ENCODE results near the gene TRIM10. TPM values are rescaled to one million over a fixed set of nuclear protein-coding genes. Genes with fewer than 3 reads are reported as not detected.
"Not testable (repeated sequence)": the region's sequence is repeated elsewhere in the genome, so short reads cannot be mapped to it uniquely, and the experiment has no call there.

The TRIM10 gene
- polyA plus RNA-seq, 3 donors: not detected

GRCh38 chr6:30143780-30144179, 17.2 kb downstream of the TRIM10 start:
- Histone ChIP-seq H3K27me3 (ENCODE audit: control insufficient read depth in 2 of 2, insufficient read depth in 2 of 2, low read length in 2 of 2) (peaks cover 4 to 17% of the 10 kb centered on the region in 2 donors), H4K20me1 (ENCODE audit: insufficient read depth, low read length) (no peaks in the 10 kb centered on the region), H3K4me2 (replicated peaks; ENCODE audit: extremely low read depth, low read length, poor library complexity, severe bottlenecking) (no peak overlapping the region), H3K79me2 (ENCODE audit: insufficient read depth, low read length) (no peaks in the 10 kb centered on the region), H3K27ac (ENCODE audit: low read depth in 1 of 2, low read length in 2 of 2) (no peak overlapping the region), H3K9ac (ENCODE audit: insufficient read depth, low read length, poor library complexity, severe bottlenecking) (no peak overlapping the region), H3K4me3 (replicated peaks in 1 of 3; ENCODE audit: low read depth in 2 of 3, low read length in 3 of 3) (no peak overlapping the region), H2AFZ (ENCODE audit: insufficient read depth, low read depth, low read length, poor library complexity, severe bottlenecking) (no peak overlapping the region), H3K4me1 (ENCODE audit: control insufficient read depth in 1 of 2, insufficient read depth in 2 of 2, low read length in 2 of 2) (no peaks in the 10 kb centered on the region), H3K9me3 (replicated peaks in 1 of 2; ENCODE audit: control insufficient read depth in 1 of 2, insufficient read depth in 1 of 2, low read length in 2 of 2) (no peaks in the 10 kb centered on the region), H3K36me3 (replicated peaks in 1 of 2; ENCODE audit: control insufficient read depth in 1 of 2, insufficient read depth in 2 of 2, low read length in 2 of 2) (no peaks in the 10 kb centered on the region)
- H3K36me3 Mint-ChIP-seq: no peaks in the 10 kb centered on the region
- no peak for DNase-seq
- H3K4me1 Mint-ChIP-seq: no peaks in the 10 kb centered on the region
- intact Hi-C loops (cut with micrococcal nuclease): no loop called here
- TF ChIP-seq, protein P1, sequence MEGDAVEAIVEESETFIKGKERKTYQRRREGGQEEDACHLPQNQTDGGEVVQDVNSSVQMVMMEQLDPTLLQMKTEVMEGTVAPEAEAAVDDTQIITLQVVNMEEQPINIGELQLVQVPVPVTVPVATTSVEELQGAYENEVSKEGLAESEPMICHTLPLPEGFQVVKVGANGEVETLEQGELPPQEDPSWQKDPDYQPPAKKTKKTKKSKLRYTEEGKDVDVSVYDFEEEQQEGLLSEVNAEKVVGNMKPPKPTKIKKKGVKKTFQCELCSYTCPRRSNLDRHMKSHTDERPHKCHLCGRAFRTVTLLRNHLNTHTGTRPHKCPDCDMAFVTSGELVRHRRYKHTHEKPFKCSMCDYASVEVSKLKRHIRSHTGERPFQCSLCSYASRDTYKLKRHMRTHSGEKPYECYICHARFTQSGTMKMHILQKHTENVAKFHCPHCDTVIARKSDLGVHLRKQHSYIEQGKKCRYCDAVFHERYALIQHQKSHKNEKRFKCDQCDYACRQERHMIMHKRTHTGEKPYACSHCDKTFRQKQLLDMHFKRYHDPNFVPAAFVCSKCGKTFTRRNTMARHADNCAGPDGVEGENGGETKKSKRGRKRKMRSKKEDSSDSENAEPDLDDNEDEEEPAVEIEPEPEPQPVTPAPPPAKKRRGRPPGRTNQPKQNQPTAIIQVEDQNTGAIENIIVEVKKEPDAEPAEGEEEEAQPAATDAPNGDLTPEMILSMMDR (IDR thresholded peaks at IDR 0.05): no peak
- H3K27me3 Mint-ChIP-seq (ENCODE audit: low read depth in 3 of 3): peaks cover 16 to 33% (median 20%) of the 10 kb centered on the region in 3 donors
- H3K4me3 Mint-ChIP-seq: no peak overlapping the region
- peaks cover 0 to 3% (median 0%) of the 10 kb centered on the region in 7 donors for H3K9me3 Mint-ChIP-seq
- no peak overlapping the region for H3K27ac Mint-ChIP-seq
- 94% methylated on average over 2 of the region's 2 CpGs for WGBS (ENCODE audit: insufficient coverage)

- no peak overlapping the region for H3K27ac ChIP-seq (ENCODE audit: low read depth in 1 of 2, low read length in 2 of 2)
- Mint-ChIP-seq H3K27me3 (ENCODE audit: low read depth in 3 of 3) (peaks cover 18 to 37% (median 18%) of the 10 kb centered on the region in 3 donors), H3K27ac (no peak overlapping the region), H3K9me3 (peaks cover 0 to 3% (median 0%) of the 10 kb centered on the region in 7 donors), H3K4me1 (no peaks in the 10 kb centered on the region), H3K36me3 (no peaks in the 10 kb centered on the region), H3K4me3 (no peak overlapping the region)
- no peak overlapping the region for H3K4me3 ChIP-seq (replicated peaks in 1 of 3; ENCODE audit: low read depth in 2 of 3, low read length in 3 of 3)
- WGBS (ENCODE audit: insufficient coverage): no CpG with 5 or more reads among the region's 3 CpGs
- no peak overlapping the region for H3K9ac ChIP-seq (ENCODE audit: insufficient read depth, low read length, poor library complexity, severe bottlenecking)
- no peaks in the 10 kb centered on the region for H3K79me2 ChIP-seq (ENCODE audit: insufficient read depth, low read length)
- H2AFZ ChIP-seq (ENCODE audit: insufficient read depth, low read depth, low read length, poor library complexity, severe bottlenecking): no peak overlapping the region
- no peaks in the 10 kb centered on the region for H3K9me3 ChIP-seq (replicated peaks in 1 of 2; ENCODE audit: control insufficient read depth in 1 of 2, insufficient read depth in 1 of 2, low read length in 2 of 2)
- TF ChIP-seq, protein P1 (IDR thresholded peaks at IDR 0.05): no peak
- H3K4me1 ChIP-seq (ENCODE audit: control insufficient read depth in 1 of 2, insufficient read depth in 2 of 2, low read length in 2 of 2): no peaks in the 10 kb centered on the region
- intact Hi-C loops (cut with micrococcal nuclease): no loop called here
- H4K20me1 ChIP-seq (ENCODE audit: insufficient read depth, low read length): no peaks in the 10 kb centered on the region
- no peak for DNase-seq
- no peak overlapping the region for H3K4me2 ChIP-seq (replicated peaks; ENCODE audit: extremely low read depth, low read length, poor library complexity, severe bottlenecking)
- peaks cover 4 to 17% of the 10 kb centered on the region in 2 donors for H3K27me3 ChIP-seq (ENCODE audit: control insufficient read depth in 2 of 2, insufficient read depth in 2 of 2, low read length in 2 of 2)
- H3K36me3 ChIP-seq (replicated peaks in 1 of 2; ENCODE audit: control insufficient read depth in 1 of 2, insufficient read depth in 2 of 2, low read length in 2 of 2): no peaks in the 10 kb centered on the region
These were observed 18.3 kb downstream of the TRIM10 start for GRCh38 chr6:30142665-30143064.

- H4K20me1 ChIP-seq (ENCODE audit: insufficient read depth, low read length); H3K36me3 ChIP-seq (replicated peaks in 1 of 2; ENCODE audit: control insufficient read depth in 1 of 2, insufficient read depth in 2 of 2, low read length in 2 of 2); H3K4me3 ChIP-seq (replicated peaks in 1 of 3; ENCODE audit: low read depth in 2 of 3, low read length in 3 of 3); H3K4me2 ChIP-seq (replicated peaks; ENCODE audit: extremely low read depth, low read length, poor library complexity, severe bottlenecking); DNase-seq; H2AFZ ChIP-seq (ENCODE audit: insufficient read depth, low read depth, low read length, poor library complexity, severe bottlenecking); H3K9me3 ChIP-seq (replicated peaks in 1 of 2; ENCODE audit: control insufficient read depth in 1 of 2, insufficient read depth in 1 of 2, low read length in 2 of 2); H3K9me3 Mint-ChIP-seq; H3K27ac ChIP-seq (ENCODE audit: low read depth in 1 of 2, low read length in 2 of 2); H3K9ac ChIP-seq (ENCODE audit: insufficient read depth, low read length, poor library complexity, severe bottlenecking); intact Hi-C loops (cut with micrococcal nuclease); H3K27ac Mint-ChIP-seq; H3K36me3 Mint-ChIP-seq; H3K4me1 ChIP-seq (ENCODE audit: control insufficient read depth in 1 of 2, insufficient read depth in 2 of 2, low read length in 2 of 2); H3K4me1 Mint-ChIP-seq; H3K79me2 ChIP-seq (ENCODE audit: insufficient read depth, low read length); H3K4me3 Mint-ChIP-seq: not testable (repeated sequence)
- H3K27me3 ChIP-seq (ENCODE audit: control insufficient read depth in 2 of 2, insufficient read depth in 2 of 2, low read length in 2 of 2): peaks cover 4 to 15% of the 10 kb centered on the region in 2 donors
- peaks cover 18 to 35% (median 20%) of the 10 kb centered on the region in 3 donors for H3K27me3 Mint-ChIP-seq (ENCODE audit: low read depth in 3 of 3)
- no CpG with 5 or more reads among the region's 8 CpGs for WGBS (ENCODE audit: insufficient coverage)
These were observed 20.8 kb downstream of the TRIM10 start for GRCh38 chr6:30140240-30140639.
